ENCODE data around the gene RFPL3. TPM values are rescaled to one million over a fixed set of nuclear protein-coding genes. Genes with fewer than 3 reads are reported as not detected.
"Not testable (repeated sequence)": the region's sequence is repeated elsewhere in the genome, so short reads cannot be mapped to it uniquely, and the experiment has no call there.

Gene RFPL3
- polyA plus RNA-seq, 1 experiment: not detected

GRCh38 chr22:32353292-32353691 lies 4.4 kb upstream of the RFPL3 start:
- ChIA-PET CTCF (no interaction called here), POLR2A (no interaction called here)
- TF ChIP-seq, protein P1, sequence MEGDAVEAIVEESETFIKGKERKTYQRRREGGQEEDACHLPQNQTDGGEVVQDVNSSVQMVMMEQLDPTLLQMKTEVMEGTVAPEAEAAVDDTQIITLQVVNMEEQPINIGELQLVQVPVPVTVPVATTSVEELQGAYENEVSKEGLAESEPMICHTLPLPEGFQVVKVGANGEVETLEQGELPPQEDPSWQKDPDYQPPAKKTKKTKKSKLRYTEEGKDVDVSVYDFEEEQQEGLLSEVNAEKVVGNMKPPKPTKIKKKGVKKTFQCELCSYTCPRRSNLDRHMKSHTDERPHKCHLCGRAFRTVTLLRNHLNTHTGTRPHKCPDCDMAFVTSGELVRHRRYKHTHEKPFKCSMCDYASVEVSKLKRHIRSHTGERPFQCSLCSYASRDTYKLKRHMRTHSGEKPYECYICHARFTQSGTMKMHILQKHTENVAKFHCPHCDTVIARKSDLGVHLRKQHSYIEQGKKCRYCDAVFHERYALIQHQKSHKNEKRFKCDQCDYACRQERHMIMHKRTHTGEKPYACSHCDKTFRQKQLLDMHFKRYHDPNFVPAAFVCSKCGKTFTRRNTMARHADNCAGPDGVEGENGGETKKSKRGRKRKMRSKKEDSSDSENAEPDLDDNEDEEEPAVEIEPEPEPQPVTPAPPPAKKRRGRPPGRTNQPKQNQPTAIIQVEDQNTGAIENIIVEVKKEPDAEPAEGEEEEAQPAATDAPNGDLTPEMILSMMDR (IDR thresholded peaks at IDR 0.05; ENCODE audit: insufficient read depth, low read depth, low read length): no peak
- Histone ChIP-seq H3K4me3 (ENCODE audit: low read depth, low read length) (no peak overlapping the region), H3K27me3 (ENCODE audit: control insufficient read depth, insufficient read depth, low read length) (no peaks in the 10 kb centered on the region), H3K36me3 (ENCODE audit: control insufficient read depth, insufficient read depth, low read length) (no peaks in the 10 kb centered on the region)
- no peak for DNase-seq (ENCODE audit: low read depth)

DNA sequence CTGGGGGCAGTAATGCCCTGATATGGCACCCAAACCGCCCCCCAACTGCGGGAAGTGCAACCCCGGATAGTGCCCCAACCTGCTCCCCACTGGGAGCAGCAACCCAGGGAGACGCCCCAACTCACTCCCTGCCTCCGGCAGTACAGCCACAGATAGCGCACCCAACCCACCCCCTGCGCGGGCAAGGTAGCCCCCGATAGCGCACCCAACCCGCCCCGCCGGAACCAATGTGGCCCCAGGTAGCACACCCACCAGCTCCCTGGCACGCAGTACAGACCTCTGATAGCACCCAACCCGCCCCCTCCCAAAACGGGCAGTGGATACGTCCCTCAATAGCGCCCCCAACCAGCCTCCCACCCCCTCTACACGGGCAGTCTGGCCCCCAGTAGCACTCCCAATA lies 3.8 kb upstream of the RFPL3 start:
- Histone ChIP-seq H3K4me3 (ENCODE audit: low read depth, low read length) (no peak overlapping the region), H3K27me3 (ENCODE audit: control insufficient read depth, insufficient read depth, low read length) (no peaks in the 10 kb centered on the region), H3K36me3 (ENCODE audit: control insufficient read depth, insufficient read depth, low read length) (no peaks in the 10 kb centered on the region)
- CTCF ChIA-PET: no interaction called here
- POLR2A ChIA-PET: no interaction called here
- no peak for DNase-seq (ENCODE audit: low read depth)
- TF ChIP-seq, protein P1 (IDR thresholded peaks at IDR 0.05; ENCODE audit: insufficient read depth, low read depth, low read length): no peak

DNA sequence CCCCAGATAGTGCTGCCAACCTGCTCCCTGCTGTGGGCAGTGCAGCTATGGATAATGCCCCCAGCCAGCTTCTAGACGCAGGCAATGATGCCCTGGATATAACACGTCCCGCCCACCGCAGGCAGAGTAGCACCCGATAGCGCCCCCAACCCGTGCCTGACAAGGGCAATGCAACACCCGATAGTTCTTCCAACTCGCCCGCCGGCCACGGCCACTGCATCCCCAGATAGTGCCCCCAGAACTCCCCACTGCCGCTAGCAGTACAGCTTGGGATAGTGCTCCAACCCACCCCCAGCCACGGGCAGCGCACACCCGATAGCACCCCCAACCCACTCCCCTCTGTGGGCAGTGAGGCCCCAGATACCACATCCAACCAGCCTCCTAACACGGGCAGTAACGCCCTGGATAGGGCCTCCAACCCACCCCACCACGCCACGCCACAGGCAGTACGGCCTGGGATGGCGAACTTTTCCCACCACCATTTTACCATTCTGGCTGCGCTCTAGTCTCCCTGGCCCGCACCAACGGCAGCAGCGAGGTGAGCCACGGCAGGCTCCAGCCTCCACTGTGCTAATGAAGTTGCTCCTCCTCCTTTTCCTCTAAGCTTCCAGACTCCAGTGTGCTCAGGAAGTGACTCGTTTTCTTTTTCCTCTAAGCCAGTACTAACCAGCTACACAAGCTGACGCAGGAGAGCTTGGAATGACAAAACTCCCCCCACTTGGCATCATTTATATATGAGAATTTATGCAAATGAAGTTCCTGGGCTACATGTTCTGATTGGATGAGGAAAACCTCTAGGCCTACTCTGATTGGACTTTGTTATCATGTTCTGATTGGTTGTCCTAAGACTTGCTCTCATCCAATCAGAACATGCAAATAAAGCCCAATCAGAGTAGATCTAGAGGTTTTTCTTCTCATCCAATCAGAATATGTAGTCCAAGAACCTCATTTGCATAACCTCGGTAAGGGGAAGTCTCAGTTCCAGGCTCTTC lies 3.0 kb upstream of the RFPL3 start:
- Histone ChIP-seq H3K27me3 (ENCODE audit: control insufficient read depth, insufficient read depth, low read length) (no peaks in the 10 kb centered on the region), H3K4me3 (ENCODE audit: low read depth, low read length) (no peak overlapping the region), H3K36me3 (ENCODE audit: control insufficient read depth, insufficient read depth, low read length) (no peaks in the 10 kb centered on the region)
- no peak for DNase-seq (ENCODE audit: low read depth)
- TF ChIP-seq, protein P1 (IDR thresholded peaks at IDR 0.05; ENCODE audit: insufficient read depth, low read depth, low read length): no peak
- ChIA-PET CTCF (no interaction called here), POLR2A (no interaction called here)

- DNase-seq (ENCODE audit: low read depth): no peak
- H3K4me3 ChIP-seq (ENCODE audit: low read depth, low read length): no peak overlapping the region
- TF ChIP-seq, protein P1 (IDR thresholded peaks at IDR 0.05; ENCODE audit: insufficient read depth, low read depth, low read length): no peak
- ChIA-PET POLR2A (no interaction called here), CTCF (no interaction called here)
- H3K36me3 ChIP-seq (ENCODE audit: control insufficient read depth, insufficient read depth, low read length): no peaks in the 10 kb centered on the region
- no peaks in the 10 kb centered on the region for H3K27me3 ChIP-seq (ENCODE audit: control insufficient read depth, insufficient read depth, low read length)
Measured at GRCh38 chr22:32355760-32356159, 1.9 kb upstream of the RFPL3 start.

GRCh38 chr22:32360096-32360495 lies 2.4 kb downstream of the RFPL3 start:
- H3K4me3 ChIP-seq (ENCODE audit: low read depth, low read length); CTCF ChIA-PET; H3K27me3 ChIP-seq (ENCODE audit: control insufficient read depth, insufficient read depth, low read length); H3K36me3 ChIP-seq (ENCODE audit: control insufficient read depth, insufficient read depth, low read length); DNase-seq (ENCODE audit: low read depth); POLR2A ChIA-PET: not testable (repeated sequence)
